Measurements from ENCODE around the gene FSTL4.

FSTL4 gene

GRCh38 chr5:133365738-133366137 is 246.6 kb downstream of the FSTL4 start:
- H3K4me3 ChIP-seq (ENCODE audit: low read depth, low read length) = no peak overlapping the region
- no peak for DNase-seq (ENCODE audit: low read depth)

DNA sequence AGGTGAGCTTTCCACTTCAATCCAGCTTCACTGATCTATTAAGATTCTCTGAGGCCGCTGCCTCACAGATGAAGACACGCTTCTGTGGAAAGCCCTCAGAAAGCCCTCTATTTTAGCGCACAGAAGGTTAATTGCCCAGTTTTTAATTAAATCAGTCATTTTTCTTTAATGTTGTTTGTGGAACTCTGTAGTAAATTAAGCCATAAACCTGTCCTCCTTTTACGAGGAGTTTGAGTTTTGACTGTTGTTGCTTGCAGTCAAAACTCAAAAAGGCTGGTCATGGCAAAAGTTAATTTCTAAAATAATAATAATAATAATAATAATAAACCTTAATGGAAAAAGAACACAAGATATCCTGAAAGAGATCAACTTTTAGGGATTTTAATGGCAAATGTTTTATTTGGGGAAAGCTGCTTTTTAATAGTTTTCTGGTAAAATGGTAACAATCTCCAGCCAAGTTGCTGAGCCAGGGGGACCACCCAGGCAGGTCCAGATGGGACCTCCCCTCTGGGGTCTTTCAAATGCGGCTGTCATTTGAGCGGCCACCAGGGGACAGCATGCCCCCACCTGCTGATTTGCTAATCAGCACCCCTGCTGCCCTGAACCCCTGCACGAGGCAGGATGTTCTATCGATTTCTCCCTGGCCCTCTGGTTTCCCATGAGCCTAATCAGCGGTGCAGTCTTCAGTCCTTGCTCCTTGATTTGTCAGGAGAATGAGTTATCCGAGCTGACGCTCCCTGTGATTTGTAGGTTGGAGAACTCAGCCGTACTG is 247.2 kb downstream of the FSTL4 start:
- H3K4me3 ChIP-seq (ENCODE audit: low read depth, low read length) = no peak overlapping the region
- DNase-seq (ENCODE audit: low read depth) = no peak

- no peak overlapping the region for H3K4me3 ChIP-seq (ENCODE audit: low read depth, low read length)
- DNase-seq (ENCODE audit: low read depth) = no peak
These were observed 248.3 kb downstream of the FSTL4 start for GRCh38 chr5:133363807-133364587.

DNA sequence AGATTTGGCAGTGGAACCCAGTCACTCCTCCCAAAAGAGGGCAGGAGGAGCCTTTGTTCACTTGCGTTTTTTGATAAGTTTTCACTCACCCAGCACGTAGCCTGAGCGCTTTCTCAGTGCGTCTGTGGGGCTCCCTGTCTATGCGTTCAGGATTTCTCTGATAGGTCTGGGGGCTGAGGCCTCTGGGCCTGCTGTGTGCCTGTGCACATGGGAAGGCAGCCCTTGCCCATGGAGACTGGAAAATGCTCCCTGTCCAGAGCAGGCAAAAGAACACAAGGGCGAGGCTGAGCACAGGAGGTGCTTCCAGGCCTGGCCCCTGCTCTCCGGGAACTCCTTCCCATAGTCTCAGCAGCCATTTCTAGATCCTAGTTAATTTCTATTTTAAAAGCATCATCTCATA is 249.9 kb downstream of the FSTL4 start:
- H3K4me3 ChIP-seq (ENCODE audit: low read depth, low read length) = no peak overlapping the region
- no peak for DNase-seq (ENCODE audit: low read depth)

DNA sequence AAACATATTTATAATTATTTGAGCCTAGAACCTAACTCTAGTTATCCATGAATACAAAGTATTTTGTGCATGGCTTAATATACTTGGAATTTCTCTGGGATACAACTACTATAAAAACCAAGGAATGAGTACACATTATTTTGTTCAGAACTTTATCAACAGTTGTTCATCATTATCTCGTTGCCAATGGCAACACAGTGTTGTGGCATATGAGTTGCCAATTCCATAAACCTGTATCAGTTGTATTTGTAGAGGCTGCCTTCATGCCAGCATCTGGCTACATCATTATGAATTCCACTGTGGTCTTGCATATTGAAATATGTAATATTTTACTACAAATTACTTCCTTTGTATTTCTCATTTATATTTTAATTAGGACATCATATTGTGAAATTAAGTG is 250.4 kb downstream of the FSTL4 start:
- no peak for DNase-seq (ENCODE audit: low read depth)
- no peak overlapping the region for H3K4me3 ChIP-seq (ENCODE audit: low read depth, low read length)

DNA sequence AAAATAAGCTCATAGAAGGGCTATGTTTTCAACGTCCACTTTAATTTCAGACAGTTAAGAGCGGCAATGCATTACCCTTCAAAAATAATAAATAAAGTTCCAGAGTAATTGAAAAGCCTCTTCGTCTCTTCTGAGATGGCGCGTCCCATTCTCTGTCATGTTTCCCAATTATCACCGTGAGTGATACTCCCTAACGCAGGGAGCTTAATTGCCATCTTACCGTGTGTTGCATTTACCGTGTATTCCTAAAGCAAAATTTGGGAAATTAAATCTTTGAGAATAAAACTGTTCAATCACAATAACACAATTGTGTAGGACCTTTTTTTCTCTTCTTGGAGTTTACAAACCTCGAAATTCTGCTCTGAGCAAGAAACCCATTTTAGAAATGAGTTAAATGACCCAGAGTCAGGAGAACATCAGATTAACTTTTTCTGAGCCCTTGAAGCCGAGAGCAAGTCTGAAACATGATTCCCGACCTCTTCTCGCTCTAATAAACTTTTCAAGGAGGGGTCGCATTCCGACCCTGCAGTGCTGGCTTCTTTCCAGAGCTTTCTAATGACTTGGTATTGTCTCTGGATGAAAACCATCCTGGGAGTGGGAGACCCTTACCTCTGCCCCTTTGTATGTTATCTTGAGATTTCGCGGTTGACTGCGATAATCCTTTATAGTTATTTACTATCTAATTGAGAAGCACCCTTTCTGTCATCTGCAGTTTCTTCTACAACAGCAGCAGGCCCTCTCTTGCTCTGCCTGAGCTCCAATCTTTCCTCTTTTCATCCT is 251.5 kb downstream of the FSTL4 start:
- no peak overlapping the region for H3K4me3 ChIP-seq (ENCODE audit: low read depth, low read length)
- DNase-seq (ENCODE audit: low read depth) = no peak

GRCh38 chr5:133359861-133360260 is 252.5 kb downstream of the FSTL4 start:
- DNase-seq (ENCODE audit: low read depth) = no peak
- H3K4me3 ChIP-seq (ENCODE audit: low read depth, low read length) = no peak overlapping the region

GRCh38 chr5:133358271-133358670 is 254.1 kb downstream of the FSTL4 start:
- DNase-seq (ENCODE audit: low read depth) = no peak
- no peak overlapping the region for H3K4me3 ChIP-seq (ENCODE audit: low read depth, low read length)

- no peak overlapping the region for H3K4me3 ChIP-seq (ENCODE audit: low read depth, low read length)
- DNase-seq (ENCODE audit: low read depth) = no peak
These were observed 254.6 kb downstream of the FSTL4 start for GRCh38 chr5:133357758-133358157.

DNA sequence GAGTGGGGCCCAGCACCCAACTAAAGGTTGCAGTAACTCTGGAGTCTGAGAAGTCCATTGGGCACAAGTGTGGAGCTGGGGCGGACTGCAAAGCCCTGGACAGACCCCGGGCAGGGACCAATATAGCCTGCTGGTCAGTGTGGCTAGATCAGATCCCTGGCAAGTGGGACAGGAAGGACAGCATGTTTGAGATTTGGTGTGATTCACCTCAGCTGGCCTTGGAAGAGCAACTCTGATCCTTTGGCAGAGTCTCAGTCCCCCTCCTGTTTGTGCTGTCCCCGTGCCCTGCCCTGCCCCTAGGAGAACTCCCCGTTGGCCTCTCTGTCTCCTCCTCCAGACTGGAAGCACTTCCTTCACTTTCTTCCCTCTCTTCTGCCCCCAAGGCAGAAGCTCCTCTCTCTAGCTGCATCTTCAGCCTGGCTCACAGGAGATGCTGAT is 255.3 kb downstream of the FSTL4 start:
- H3K4me3 ChIP-seq (ENCODE audit: low read depth, low read length) = no peak overlapping the region
- DNase-seq (ENCODE audit: low read depth) = no peak

GRCh38 chr5:133356396-133356983 is 255.9 kb downstream of the FSTL4 start:
- DNase-seq (ENCODE audit: low read depth) = no peak

GRCh38 chr5:133354323-133355185 is 257.8 kb downstream of the FSTL4 start:
- DNase-seq (ENCODE audit: low read depth) = no peak

More at GRCh38 chr5:133356396-133356983, 255.9 kb downstream of the FSTL4 start:
- H3K4me3 ChIP-seq (ENCODE audit: low read depth, low read length) = no peak overlapping the region

GRCh38 chr5:133353741-133354140 is 258.6 kb downstream of the FSTL4 start:
- no peak overlapping the region for H3K4me3 ChIP-seq (ENCODE audit: low read depth, low read length)
- no peak for DNase-seq (ENCODE audit: low read depth)

More at GRCh38 chr5:133354323-133355185, 257.8 kb downstream of the FSTL4 start:
- no peak overlapping the region for H3K4me3 ChIP-seq (ENCODE audit: low read depth, low read length)

DNA sequence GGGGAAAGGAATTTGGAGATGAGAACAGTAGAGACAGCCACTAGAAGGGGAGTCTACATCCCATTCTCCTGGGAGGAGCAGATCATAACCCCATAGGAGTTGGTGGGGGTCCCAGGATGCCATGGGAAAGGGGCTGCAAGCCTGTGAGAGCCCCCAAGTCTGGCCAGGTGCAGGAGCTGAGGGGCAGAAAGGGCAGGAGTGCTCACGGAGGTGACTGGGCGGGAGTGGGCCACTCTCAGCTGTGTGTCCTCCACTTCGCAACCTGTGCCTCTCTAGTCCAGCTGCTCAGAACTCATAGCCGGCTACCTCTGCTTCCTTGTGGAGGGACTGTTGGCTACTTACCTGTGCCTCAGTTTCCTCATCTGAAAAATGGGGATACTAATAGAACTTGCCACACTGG is 263.9 kb downstream of the FSTL4 start:
- DNase-seq (ENCODE audit: low read depth) = no peak
- H3K4me3 ChIP-seq (ENCODE audit: low read depth, low read length) = no peak overlapping the region

DNA sequence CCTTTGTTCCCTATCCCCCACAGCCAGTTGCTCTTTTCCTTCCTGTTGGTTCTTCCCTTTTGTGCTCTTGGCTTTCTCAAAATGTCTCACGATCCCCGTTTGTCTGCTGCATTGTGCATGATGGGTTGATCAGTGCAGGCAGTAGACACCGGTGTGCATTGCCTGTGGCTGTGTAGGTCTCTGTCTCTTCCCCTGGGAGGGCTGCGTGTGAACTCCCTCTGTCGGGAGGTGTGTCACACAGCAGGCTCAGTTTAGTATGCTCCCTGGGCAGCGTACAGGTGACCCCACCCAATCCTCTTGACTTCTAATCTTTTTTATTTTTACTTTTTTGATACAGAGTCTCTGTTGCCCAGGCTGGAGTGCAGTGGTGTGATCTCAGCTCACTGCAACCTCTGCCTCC is 265.3 kb downstream of the FSTL4 start:
- H3K4me3 ChIP-seq (ENCODE audit: low read depth, low read length) = no peak overlapping the region
- DNase-seq (ENCODE audit: low read depth) = no peak

DNA sequence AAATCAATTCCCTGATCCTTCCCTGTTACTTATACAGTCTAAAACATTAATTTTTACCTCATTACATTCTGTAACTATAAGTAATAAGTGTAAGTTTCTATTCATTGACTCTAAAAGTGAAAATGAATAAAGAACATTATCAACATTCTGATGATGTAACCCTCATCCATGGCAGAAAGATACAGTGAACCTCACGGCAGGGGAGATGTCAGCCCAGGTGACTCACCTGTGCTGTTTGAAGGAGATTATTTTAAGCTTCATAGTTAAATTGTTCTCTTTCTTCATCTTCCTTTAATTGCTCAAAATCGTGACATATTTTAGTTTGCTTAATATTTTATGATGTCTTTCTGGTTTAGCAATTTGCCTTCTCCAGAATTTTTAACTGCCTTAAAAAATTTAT is 268.1 kb downstream of the FSTL4 start:
- no peak overlapping the region for H3K4me3 ChIP-seq (ENCODE audit: low read depth, low read length)
- no peak for DNase-seq (ENCODE audit: low read depth)

DNA sequence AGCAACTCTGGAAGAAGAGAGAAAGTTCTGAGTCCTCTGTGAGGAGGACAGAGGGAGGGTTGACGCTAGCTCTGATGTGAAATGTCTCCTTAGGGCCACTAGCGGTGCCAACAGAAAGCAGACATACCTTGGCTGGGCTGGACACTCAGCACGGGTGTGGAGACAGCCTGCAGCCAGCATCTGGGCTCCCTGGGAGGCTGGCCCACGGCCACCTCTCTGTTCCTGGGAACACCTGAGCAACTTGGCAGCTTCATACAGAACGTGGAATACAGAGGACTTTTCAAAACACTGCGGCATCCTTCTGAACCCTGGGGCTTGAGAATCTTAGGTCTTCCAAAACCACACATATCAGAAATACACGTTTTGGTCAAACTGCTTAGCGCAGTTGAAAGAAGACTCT is 269.1 kb downstream of the FSTL4 start:
- H3K4me3 ChIP-seq (ENCODE audit: low read depth, low read length) = no peak overlapping the region
- no peak for DNase-seq (ENCODE audit: low read depth)

DNA sequence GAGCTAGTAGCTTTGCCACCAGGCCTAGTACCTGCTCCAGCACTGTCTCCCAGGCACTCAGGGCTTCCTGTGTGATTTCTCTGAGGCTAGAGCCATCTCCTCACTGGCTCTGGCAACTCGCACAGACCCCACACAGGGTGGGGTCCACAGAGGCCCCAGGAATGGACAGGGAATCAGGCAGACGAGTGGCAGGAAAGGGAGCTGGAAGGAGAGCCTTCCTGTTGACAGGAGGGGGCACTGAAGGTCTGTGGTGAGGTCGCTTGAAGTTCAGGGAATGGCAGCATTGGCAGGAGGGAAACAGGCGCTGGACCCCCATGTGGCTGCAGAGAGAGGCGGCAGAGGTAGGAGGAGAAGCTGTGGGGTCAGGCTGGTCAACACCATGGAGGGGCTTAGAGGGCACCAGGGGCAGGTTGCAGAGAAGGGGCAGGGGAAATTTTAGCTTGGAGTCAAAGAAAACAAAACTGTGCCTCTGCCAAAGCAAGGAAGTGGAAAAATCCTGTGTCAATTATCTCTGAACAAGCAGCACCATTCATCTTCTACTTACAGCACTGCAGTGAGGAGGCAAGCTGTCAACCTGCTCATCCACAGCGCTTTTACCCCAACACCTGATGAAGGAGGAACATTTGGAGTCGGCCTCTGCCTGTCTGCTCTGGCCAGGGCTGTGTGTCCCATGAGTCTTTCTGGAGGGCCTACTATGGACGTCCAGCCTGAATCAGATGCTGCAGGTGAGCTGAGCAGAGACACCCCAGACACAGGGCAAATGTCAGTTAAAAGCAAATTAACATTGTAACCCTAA is 270.2 kb downstream of the FSTL4 start:
- H3K4me3 ChIP-seq (ENCODE audit: low read depth, low read length) = no peak overlapping the region
- DNase-seq (ENCODE audit: low read depth) = no peak
